Stimulated activated CD4-positive, alpha-beta T cell treated with anti-CD3 and anti-CD28 coated beads, Interleukin-1b, Interleukin-23, amount 100 ng/mL, for 24 hours (primary cell): ENCODE results near the gene PCCA.

ENCODE experiments used
- DNase-seq, 4 experiments: peaks; one replicate each; pipeline ENCODE4 v3.0.0-alpha.2; 2020; ENCODE audit warnings: low read depth in 4 of 4, low spot score in 1 of 4

The PCCA gene

GRCh38 chr13:100536643-100537180, 447.8 kb downstream of the PCCA start:
- no peak for DNase-seq

GRCh38 chr13:100537486-100537885, 448.6 kb downstream of the PCCA start:
- no peak for DNase-seq

GRCh38 chr13:100537951-100538462, 449.1 kb downstream of the PCCA start:
- no peak for DNase-seq

- no peak for DNase-seq
Measured at GRCh38 chr13:100540621-100541020, 451.7 kb downstream of the PCCA start.

- no peak for DNase-seq
Measured at GRCh38 chr13:100541897-100542825, 453.3 kb downstream of the PCCA start.

- DNase-seq = no peak
Measured at GRCh38 chr13:100542826-100543156, 453.9 kb downstream of the PCCA start.

GRCh38 chr13:100543872-100544602, 455.1 kb downstream of the PCCA start:
- DNase-seq = no peak

- DNase-seq = no peak
Measured at GRCh38 chr13:100544866-100545683, 456.2 kb downstream of the PCCA start.

- DNase-seq = no peak
Measured at GRCh38 chr13:100545684-100546061, 456.8 kb downstream of the PCCA start.

- no peak for DNase-seq
Measured at GRCh38 chr13:100546713-100547405, 458.0 kb downstream of the PCCA start.

- DNase-seq = no peak
Measured at GRCh38 chr13:100547791-100548201, 458.9 kb downstream of the PCCA start.

- no peak for DNase-seq
Measured at GRCh38 chr13:100549316-100549715, 460.4 kb downstream of the PCCA start.

- DNase-seq = no peak
Measured at GRCh38 chr13:100552755-100553154, 463.9 kb downstream of the PCCA start.

GRCh38 chr13:100559886-100560285, 471.0 kb downstream of the PCCA start:
- no peak for DNase-seq

- DNase-seq = no peak
Measured at GRCh38 chr13:100560498-100561157, 471.7 kb downstream of the PCCA start.

- DNase-seq = no peak
Measured at GRCh38 chr13:100561158-100561499, 472.2 kb downstream of the PCCA start.

GRCh38 chr13:100561599-100562204, 472.8 kb downstream of the PCCA start:
- no peak for DNase-seq

- DNase-seq = no peak
Measured at GRCh38 chr13:100563779-100564178, 474.9 kb downstream of the PCCA start.

GRCh38 chr13:100564444-100565223, 475.7 kb downstream of the PCCA start:
- DNase-seq = no peak
